HCT116 (cell line): ENCODE measurements around the gene FTCDNL1. TPM values are rescaled to one million over a fixed set of nuclear protein-coding genes. Genes with fewer than 3 reads are reported as not detected.

Experiments used
- ATAC-seq: fragments of 200-7000 bp; cut with Tn5 transposase; 2 replicates; pipeline ENCODE4 v1.9.1; 2020; ENCODE audit warnings: mild to moderate bottlenecking, moderate library complexity
- BruUV-seq: library from RNA; stranded (reverse); fragments of 400-500 nt; replicated peaks from 2 replicates; lab custom pipeline; 2021; lab: Mats Ljungman, UMichigan
- CTCF ChIA-PET: fragments of 300-600 bp; sonication (Branson Sonifier 250); formaldehyde crosslinking; loops from one replicate; lab custom pipeline; 2021; ENCODE audit warnings: antibody characterized with exemption; lab: Charles Lee
- POLR2A ChIA-PET: fragments of 300-600, 350-600 bp; sonication (Branson Sonifier 250); formaldehyde crosslinking; loops from one replicate; lab custom pipeline; 2021; ENCODE audit warnings: antibody characterized with exemption; lab: Charles Lee
- RAD21 ChIA-PET, 2 experiments: fragments of 300-600 bp; sonication (Branson Sonifier 250); formaldehyde crosslinking; loops; one replicate each; lab custom pipeline; 2023; ENCODE audit warnings: low total read pairs in 2 of 2; ENCODE audit not compliant: uncharacterized antibody in 2 of 2, unreplicated experiment in 2 of 2, low non-redundant PET in 1 of 2; lab: Charles Lee
- DNase-seq: peaks from one replicate; pipeline ENCODE4 v3.0.0-alpha.2; 2010; ENCODE audit warnings: low read depth, low spot score
- H2AFZ ChIP-seq: fragments of 200-600 bp; shearing (Covaris generic), sonication (generic); 2 replicates; pipeline ENCODE4 v1.6.1; 2017; ENCODE audit warnings: low read depth, mixed run types, mixed read lengths, antibody characterized with exemption, low read length; ENCODE audit not compliant: poor library complexity, severe bottlenecking
- H3K27ac ChIP-seq: 2 replicates; pipeline ENCODE4 v1.5.1; 2012; ENCODE audit warnings: low read depth, low read length
- H3K27me3 ChIP-seq: fragments of 200-600 bp; sonication (generic); 2 replicates; pipeline ENCODE4 v1.6.1; 2016; ENCODE audit warnings: mixed run types, low read length, mixed read lengths; ENCODE audit not compliant: insufficient read depth
- H3K36me3 ChIP-seq, 2 experiments: fragments of 200-500 bp in 1 of 2; fragments of 200-600 bp in 1 of 2; sonication (Bioruptor generic) in 1 of 2; sonication (generic) in 1 of 2; 2 replicates each; pipeline versions ENCODE4 v1.5.1 to v1.6.1; 2014 to 2016; ENCODE audit warnings: low read length in 2 of 2, inconsistent platforms in 1 of 2, mixed read lengths in 1 of 2, mixed run types in 1 of 2; ENCODE audit not compliant: insufficient read depth in 2 of 2, control insufficient read depth in 1 of 2
- H3K4me1 ChIP-seq, 2 experiments: fragments of 200-600 bp in 1 of 2; sonication (generic) in 1 of 2; 2 replicates each; pipeline versions ENCODE4 v1.5.1 to v1.6.1; 2012 to 2017; ENCODE audit warnings: low read length in 2 of 2, inconsistent platforms in 1 of 2, mild to moderate bottlenecking in 1 of 2, mixed read lengths in 1 of 2, mixed run types in 1 of 2, moderate library complexity in 1 of 2; ENCODE audit not compliant: insufficient read depth in 2 of 2, control insufficient read depth in 1 of 2
- H3K4me2 ChIP-seq: fragments of 200-600 bp; sonication (generic); 2 replicates; pipeline ENCODE4 v1.6.1; 2017; ENCODE audit warnings: mixed run types, low read length, mixed read lengths
- H3K4me3 ChIP-seq, 2 experiments: fragments of 200-600 bp in 1 of 2; sonication (generic) in 1 of 2; replicated peaks in 1 of 2; 2 replicates each; pipeline ENCODE4 v1.5.1; 2011 to 2016; ENCODE audit warnings: low read length in 2 of 2, control low read depth in 1 of 2, low read depth in 1 of 2, mild to moderate bottlenecking in 1 of 2, mixed read lengths in 1 of 2, mixed run types in 1 of 2
- H3K79me2 ChIP-seq: fragments of 200-600 bp; sonication (generic); 2 replicates; pipeline ENCODE4 v1.6.1; 2017; ENCODE audit warnings: mild to moderate bottlenecking, mixed run types, low read length, moderate library complexity, mixed read lengths; ENCODE audit not compliant: insufficient read depth
- H3K9ac ChIP-seq: fragments of 200-600 bp; sonication (generic); 2 replicates; pipeline ENCODE4 v1.6.1; 2016; ENCODE audit warnings: low read length, mixed read lengths
- H3K9me2 ChIP-seq: fragments of 200-600 bp; sonication (generic), shearing (Covaris generic); 2 replicates; pipeline ENCODE4 v1.6.1; 2017; ENCODE audit warnings: mixed run types, mild to moderate bottlenecking, moderate library complexity; ENCODE audit not compliant: insufficient read depth
- H3K9me3 ChIP-seq, 2 experiments: fragments of 200-500 bp in 1 of 2; fragments of 200-600 bp in 1 of 2; sonication (Bioruptor generic) in 1 of 2; sonication (generic) in 1 of 2; 2 replicates each; pipeline ENCODE4 v1.6.1; 2014 to 2017; ENCODE audit warnings: low read length in 2 of 2, mixed read lengths in 2 of 2, inconsistent platforms in 1 of 2, low read depth in 1 of 2, mild to moderate bottlenecking in 1 of 2, mixed run types in 1 of 2, moderate library complexity in 1 of 2; ENCODE audit not compliant: control insufficient read depth in 1 of 2, insufficient read depth in 1 of 2
- H4K20me1 ChIP-seq: fragments of 200-600 bp; sonication (generic), shearing (Covaris generic); 2 replicates; pipeline ENCODE4 v1.6.1; 2017; ENCODE audit warnings: mixed run types, mild to moderate bottlenecking, moderate library complexity; ENCODE audit not compliant: insufficient read depth
- ATF3 ChIP-seq: IDR thresholded peaks from 2 replicates; pipeline ENCODE4 v1.6.1; 2012
- CBX3 ChIP-seq: IDR thresholded peaks from 2 replicates; pipeline ENCODE4 v1.6.1; 2012; ENCODE audit warnings: low read depth
- CEBPB ChIP-seq: IDR thresholded peaks from 2 replicates; pipeline ENCODE4 v1.6.1; 2012; ENCODE audit warnings: low read depth
- CTCF ChIP-seq, 3 experiments: fragments of 200-600 bp in 1 of 3; sonication (generic) in 1 of 3; IDR thresholded peaks in 2 of 3; conservative IDR thresholded peaks in 1 of 3; 2 replicates each; pipeline ENCODE4 v1.5.1; 2012 to 2017; ENCODE audit warnings: low read depth in 2 of 3, low read length in 2 of 3, antibody characterized with exemption in 1 of 3, borderline replicate concordance in 1 of 3, control low read depth in 1 of 3, mild to moderate bottlenecking in 1 of 3, mixed read lengths in 1 of 3, mixed run types in 1 of 3, moderate library complexity in 1 of 3; ENCODE audit not compliant: insufficient read depth in 1 of 3
- ELF1 ChIP-seq: IDR thresholded peaks from 2 replicates; pipeline ENCODE4 v1.6.1; 2012; ENCODE audit warnings: low read depth, borderline replicate concordance
- EZH2 ChIP-seq: fragments of 200-600 bp; sonication (generic); IDR thresholded peaks from 2 replicates; pipeline ENCODE4 v1.6.1; 2017; ENCODE audit warnings: antibody characterized with exemption, mixed run types
- FOSL1 ChIP-seq: IDR thresholded peaks from 2 replicates; pipeline ENCODE4 v1.6.1; 2012; ENCODE audit warnings: low read depth
- JUND ChIP-seq: IDR thresholded peaks from 2 replicates; pipeline ENCODE4 v1.6.1; 2012
- MAX ChIP-seq: IDR thresholded peaks from 2 replicates; pipeline ENCODE4 v1.6.1; 2012
- RAD21 ChIP-seq: IDR thresholded peaks from 2 replicates; pipeline ENCODE4 v1.6.1; 2012; ENCODE audit warnings: low read depth, mild to moderate bottlenecking
- SIN3A ChIP-seq: IDR thresholded peaks from 2 replicates; pipeline ENCODE4 v1.6.1; 2012; ENCODE audit warnings: low read depth
- SP1 ChIP-seq: IDR thresholded peaks from 2 replicates; pipeline ENCODE4 v1.6.1; 2012; ENCODE audit warnings: low read depth
- YY1 ChIP-seq: IDR thresholded peaks from 2 replicates; pipeline ENCODE4 v1.6.1; 2011; ENCODE audit warnings: low read length, low read depth, moderate library complexity, mild to moderate bottlenecking; ENCODE audit not compliant: insufficient replicate concordance; ENCODE audit errors: extremely low read depth
- ZBTB33 ChIP-seq: IDR thresholded peaks from 2 replicates; pipeline ENCODE4 v1.6.1; 2011; ENCODE audit warnings: mild to moderate bottlenecking, low read length, moderate library complexity; ENCODE audit not compliant: insufficient replicate concordance; ENCODE audit errors: extremely low read depth
- ZFX ChIP-seq: fragments of 450-650 bp; IDR thresholded peaks from 2 replicates; pipeline ENCODE4 v1.6.1; 2017
- ZNF274 ChIP-seq: fragments of 200-500 bp; sonication (Bioruptor generic); IDR thresholded peaks from 2 replicates; pipeline ENCODE4 v1.6.1; 2014; ENCODE audit warnings: mild to moderate bottlenecking, low read depth, low read length, inconsistent platforms
- intact Hi-C: fragments of 100-400 bp; cut with micrococcal nuclease; formaldehyde crosslinking; loops from 2 replicates; pipeline ENCODE4 v1.10.0; 2022
- total RNA-seq: library from RNA; stranded (reverse); gene quantifications from one replicate; pipeline ENCODE4 v1.2.1, GENCODE V29; 2021; ENCODE audit not compliant: unreplicated experiment

FTCDNL1 gene
- total RNA-seq, 1 experiment from 2014 or later = 2.6 TPM

- intact Hi-C loops = no loop called here
Measured at GRCh38 chr2:199775267-199775666, 75.7 kb downstream of the FTCDNL1 start.

GRCh38 chr2:199772035-199772976, 78.7 kb downstream of the FTCDNL1 start:
- ChIA-PET RAD21 (no interaction called here), POLR2A (no interaction called here), CTCF (no interaction called here)
- Histone ChIP-seq H3K9ac (no peak overlapping the region), H3K79me2 (no peaks in the 10 kb centered on the region), H3K4me3 (no peak overlapping the region), H3K4me1 (no peaks in the 10 kb centered on the region), H3K9me2 (no peaks in the 10 kb centered on the region), H2AFZ (no peak overlapping the region), H3K27ac (no peak overlapping the region), H3K9me3 (no peaks in the 10 kb centered on the region), H3K36me3 (no peaks in the 10 kb centered on the region), H4K20me1 (no peaks in the 10 kb centered on the region), H3K4me2 (no peak overlapping the region), H3K27me3 (no peaks in the 10 kb centered on the region)
- intact Hi-C loops = no loop called here
- no TSS peak for BruUV-seq
- DNase-seq (no peak), ATAC-seq (no peak)
- TF ChIP-seq RAD21 (no peak), CTCF (IDR thresholded peaks at IDR 0.05 in 2 of 3, conservative IDR thresholded peaks at IDR 0.05 in 1 of 3; ENCODE audit: borderline replicate concordance in 1 of 3, insufficient read depth in 1 of 3, low read depth in 2 of 3, low read length in 2 of 3) (no peak), FOSL1 (no peak), EZH2 (no peak), MAX (no peak), ZNF274 (no peak), SIN3A (no peak), CEBPB (no peak), JUND (no peak), ZFX (no peak), SP1 (no peak), ELF1 (no peak), ZBTB33 (no peak)

More at GRCh38 chr2:199775267-199775666, 75.7 kb downstream of the FTCDNL1 start:
- DNase-seq = no peak
- no TSS peak for BruUV-seq
- no peak overlapping the region for H2AFZ ChIP-seq
- no peak overlapping the region for H3K9ac ChIP-seq
- no peaks in the 10 kb centered on the region for H3K79me2 ChIP-seq
- no peak overlapping the region for H3K4me3 ChIP-seq
- no peaks in the 10 kb centered on the region for H4K20me1 ChIP-seq
- POLR2A ChIA-PET = no interaction called here
- no peak overlapping the region for H3K4me2 ChIP-seq
- TF ChIP-seq ATF3 = no peak
- TF ChIP-seq SIN3A = no peak
- no peak for TF ChIP-seq CBX3
- TF ChIP-seq YY1 = no peak
- TF ChIP-seq, all 23 proteins: peak for 0
- H3K27ac ChIP-seq = no peak overlapping the region
- H3K9me2 ChIP-seq = no peaks in the 10 kb centered on the region
- no peaks in the 10 kb centered on the region for H3K9me3 ChIP-seq
- RAD21 ChIA-PET = no interaction called here
- no peak for ATAC-seq
- no peaks in the 10 kb centered on the region for H3K4me1 ChIP-seq
- H3K27me3 ChIP-seq = no peaks in the 10 kb centered on the region
- H3K36me3 ChIP-seq = no peaks in the 10 kb centered on the region
- CTCF ChIA-PET = no interaction called here
